A549 (cell line): Measurements from ENCODE around the gene MACROD1. TPM values are rescaled to one million over a fixed set of nuclear protein-coding genes. Genes with fewer than 3 reads are reported as not detected.
"Not testable (repeated sequence)": the region's sequence is repeated elsewhere in the genome, so short reads cannot be mapped to it uniquely, and the experiment has no call there.

Experiments used
- ATAC-seq, 2 experiments: fragments of 200-7000 bp in 1 of 2; fragments of >200 bp in 1 of 2; cut with Nextera tagmentation in 1 of 2; cut with Tn5 transposase in 1 of 2; 3 replicates each; pipeline versions ENCODE4 v1.8.0 to v1.9.1; 2018 to 2020; ENCODE audit warnings: mild to moderate bottlenecking in 1 of 2, moderate library complexity in 1 of 2
- CTCF ChIA-PET: fragments of 300-600 bp; sonication (Branson Sonifier 250); formaldehyde crosslinking; extraction: SDS; loops from one replicate; lab custom pipeline; 2021; ENCODE audit warnings: antibody characterized with exemption, inconsistent platforms; lab: Yijun Ruan, JAX
- POLR2A ChIA-PET: fragments of 350-600 bp; formaldehyde crosslinking; extraction: SDS; loops from one replicate; lab custom pipeline; 2021; ENCODE audit warnings: antibody characterized with exemption, inconsistent platforms; lab: Yijun Ruan, JAX
- DNase-seq, 2 experiments: peaks; one replicate each; pipeline versions ENCODE4 v3.0.0 to v3.0.0-alpha.2; 2011 to 2016; ENCODE audit warnings: low read depth in 1 of 2, low spot score in 1 of 2
- FAIRE-seq: peaks from 2 replicates; lab custom pipeline; 2011; peaks lifted over from hg19 to GRCh38; lab: Jason Lieb, UNC
- H3K27ac ChIP-seq, 2 experiments: fragments of >200 bp; sonication (Bioruptor Twin); formaldehyde crosslinking; 3 replicates each; pipeline ENCODE4 v1.5.1; 2016 to 2017
- H3K4me1 ChIP-seq: fragments of >200 bp; sonication (Bioruptor Twin); formaldehyde crosslinking; 3 replicates; pipeline ENCODE4 v1.6.1; 2016
- H3K4me2 ChIP-seq: fragments of >200 bp; sonication (Bioruptor Twin); formaldehyde crosslinking; 3 replicates; pipeline ENCODE4 v1.6.1; 2016
- H3K4me3 ChIP-seq: fragments of >200 bp; sonication (Bioruptor Twin); formaldehyde crosslinking; 3 replicates; pipeline ENCODE4 v1.5.1; 2016
- H3K9me3 ChIP-seq: fragments of >200 bp; sonication (Bioruptor Twin); formaldehyde crosslinking; 3 replicates; pipeline ENCODE4 v1.6.1; 2016
- BHLHE40 ChIP-seq: IDR thresholded peaks from 2 replicates; pipeline ENCODE4 v1.6.1; 2012; ENCODE audit warnings: low read depth, low read length, inconsistent platforms
- CBX8 ChIP-seq: fragments of 200-600 bp; sonication (generic); IDR thresholded peaks from 2 replicates; pipeline ENCODE4 v1.6.1; 2016
- CHD2 ChIP-seq: fragments of 150-350 bp; IDR thresholded peaks from 2 replicates; pipeline ENCODE4 v1.6.1; 2014; ENCODE audit warnings: low read length; ENCODE audit not compliant: partially characterized antibody
- CHD4 ChIP-seq: fragments of 200-600 bp; sonication (generic); IDR thresholded peaks from 2 replicates; pipeline ENCODE4 v1.6.1; 2016; ENCODE audit warnings: antibody characterized with exemption, mild to moderate bottlenecking, borderline replicate concordance
- E2F6 ChIP-seq: IDR thresholded peaks from 2 replicates; pipeline ENCODE4 v1.6.1; 2012; ENCODE audit warnings: low read depth, borderline replicate concordance
- GATA3 ChIP-seq: IDR thresholded peaks from 2 replicates; pipeline ENCODE4 v1.6.1; 2012; ENCODE audit warnings: borderline replicate concordance
- HOXB5 ChIP-seq: fragments of 250-450 bp; sonication (Bioruptor Pico); IDR thresholded peaks from 2 replicates; pipeline ENCODE4 v1.5.0; 2020; ENCODE audit warnings: mild to moderate bottlenecking, moderate library complexity
- KDM1A ChIP-seq: fragments of 200-600 bp; sonication (generic); IDR thresholded peaks from 2 replicates; pipeline ENCODE4 v1.6.1; 2016; ENCODE audit warnings: low read depth, mild to moderate bottlenecking
- MAZ ChIP-seq: fragments of 150-350 bp; IDR thresholded peaks from 2 replicates; pipeline ENCODE4 v1.6.1; 2014; ENCODE audit warnings: antibody characterized with exemption, low read depth, low read length, borderline replicate concordance
- NR3C1 ChIP-seq: fragments of >200 bp; sonication (Bioruptor Twin); formaldehyde crosslinking; IDR thresholded peaks from 3 replicates; pipeline ENCODE4 v1.6.1; 2017
- PHF8 ChIP-seq: fragments of 200-600 bp; sonication (generic); IDR thresholded peaks from 2 replicates; pipeline ENCODE4 v1.6.1; 2016; ENCODE audit warnings: low read depth, mild to moderate bottlenecking, antibody characterized with exemption, moderate library complexity, borderline replicate concordance
- RCOR1 ChIP-seq: fragments of 150-350 bp; IDR thresholded peaks from 2 replicates; pipeline ENCODE4 v1.6.1; 2014; ENCODE audit warnings: antibody characterized with exemption, low read length, low read depth
- RNF2 ChIP-seq: fragments of 200-600 bp; sonication (generic); IDR thresholded peaks from 2 replicates; pipeline ENCODE4 v1.6.1; 2016; ENCODE audit warnings: low read depth, mild to moderate bottlenecking, antibody characterized with exemption, moderate library complexity, borderline replicate concordance
- SREBF2 ChIP-seq: fragments of 450-650 bp; IDR thresholded peaks from 2 replicates; pipeline ENCODE4 v1.6.1; 2014; ENCODE audit warnings: mild to moderate bottlenecking, moderate library complexity
- ZFP36 ChIP-seq: fragments of 450-650 bp; IDR thresholded peaks from 2 replicates; pipeline ENCODE4 v1.6.1; 2014; ENCODE audit warnings: borderline replicate concordance; ENCODE audit not compliant: partially characterized antibody
- ZSCAN20 ChIP-seq: fragments of 250-450 bp; sonication (Bioruptor Pico); IDR thresholded peaks from 2 replicates; pipeline ENCODE4 v1.8.0; 2022; ENCODE audit warnings: mild to moderate bottlenecking, moderate library complexity
- WGBS: methylation state at CpG from one replicate; pipeline ENCODE4 v1.1.6; 2017; ENCODE audit errors: missing lambda C conversion rate; 5-methylcytosine and 5-hydroxymethylcytosine counted together
- polyA plus RNA-seq, 4 experiments: library from polyadenylated mRNA; depleted of rRNA in 3 of 4; stranded (reverse); fragments of >200 nt; fragmentation: RNase III in 1 of 4; extraction: RNeasy Plus Mini Kit Qiagen cat#74134 plus additional on column Dnase treatment in 1 of 4; gene quantifications; 2 replicates in 3 of 4; 3 replicates in 1 of 4; pipeline ENCODE4 v1.2.3, GENCODE V29; 2011 to 2017
- TF ChIP-seq, protein P1 (sequence below): fragments of 250-450 bp; sonication (Bioruptor Pico); IDR thresholded peaks from 2 replicates; pipeline ENCODE4 v1.5.0; 2021; ENCODE audit warnings: mild to moderate bottlenecking, moderate library complexity, borderline replicate concordance

MACROD1 gene
- polyA plus RNA-seq, 2 of the 4 experiments (the other 2 are of a cell fraction) = 15.1 to 16.6 TPM

GRCh38 chr11:64163951-64164350, 2.0 kb downstream of the MACROD1 start:
- H3K4me3 ChIP-seq = no peak overlapping the region
- 95% methylated on average over 5 of the region's 5 CpGs for WGBS
- ChIA-PET POLR2A (interaction anchor here (1.1 to 4.0 kb wide), 2 partner anchors 11 to 21 kb away, joined by 3 to 22 read pairs; partner anchors contain the start of gene STIP1), CTCF (interaction anchor here (0.9 to 5.7 kb wide), 5 partner anchors 13 to 218 kb away, joined by 3 to 68 read pairs (median 5); partner anchors contain the start of gene STIP1)
- H3K27ac ChIP-seq = no peak overlapping the region
- no peaks in the 10 kb centered on the region for H3K9me3 ChIP-seq
- FAIRE-seq (no peak), DNase-seq (no peak), ATAC-seq (no peak)
- TF ChIP-seq RCOR1 = no peak
- no peak for TF ChIP-seq MAZ
- TF ChIP-seq ZFP36 = no peak
- TF ChIP-seq RNF2 = no peak
- no peak for TF ChIP-seq PHF8
- TF ChIP-seq ZSCAN20 (CRISPR knock-in tag) = no peak
- TF ChIP-seq CBX8 = no peak
- TF ChIP-seq SREBF2 = no peak
- no peak for TF ChIP-seq GATA3
- TF ChIP-seq HOXB5 (CRISPR knock-in tag) = no peak
- TF ChIP-seq NR3C1 = no peak
- no peak for TF ChIP-seq BHLHE40
- TF ChIP-seq, protein P1, sequence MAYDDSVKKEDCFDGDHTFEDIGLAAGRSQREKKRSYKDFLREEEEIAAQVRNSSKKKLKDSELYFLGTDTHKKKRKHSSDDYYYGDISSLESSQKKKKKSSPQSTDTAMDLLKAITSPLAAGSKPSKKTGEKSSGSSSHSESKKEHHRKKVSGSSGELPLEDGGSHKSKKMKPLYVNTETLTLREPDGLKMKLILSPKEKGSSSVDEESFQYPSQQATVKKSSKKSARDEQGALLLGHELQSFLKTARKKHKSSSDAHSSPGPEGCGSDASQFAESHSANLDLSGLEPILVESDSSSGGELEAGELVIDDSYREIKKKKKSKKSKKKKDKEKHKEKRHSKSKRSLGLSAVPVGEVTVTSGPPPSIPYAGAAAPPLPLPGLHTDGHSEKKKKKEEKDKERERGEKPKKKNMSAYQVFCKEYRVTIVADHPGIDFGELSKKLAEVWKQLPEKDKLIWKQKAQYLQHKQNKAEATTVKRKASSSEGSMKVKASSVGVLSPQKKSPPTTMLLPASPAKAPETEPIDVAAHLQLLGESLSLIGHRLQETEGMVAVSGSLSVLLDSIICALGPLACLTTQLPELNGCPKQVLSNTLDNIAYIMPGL = no peak
- TF ChIP-seq CHD2 = no peak
- TF ChIP-seq E2F6 = no peak
- no peak for TF ChIP-seq CHD4
- H3K4me2 ChIP-seq = no peak overlapping the region
- H3K4me1 ChIP-seq = peaks cover 14% of the 10 kb centered on the region

GRCh38 chr11:64162769-64163168, 3.1 kb downstream of the MACROD1 start:
- WGBS = 92% methylated on average over 16 of the region's 16 CpGs

GRCh38 chr11:64161037-64161436, 4.9 kb downstream of the MACROD1 start:
- ChIA-PET CTCF (interaction anchor here (1.4 to 5.7 kb wide), 2 partner anchors 10 to 124 kb away, joined by 3 to 68 read pairs; no protein-coding TSS in a partner anchor), POLR2A (no interaction called here)
- WGBS = 94% methylated on average over 10 of the region's 10 CpGs
- TF ChIP-seq SREBF2 (no peak), KDM1A (peak; percentile 68; the same call in 1 of the 2 replicates)
- no peak overlapping the region for H3K4me3 ChIP-seq
- no peak overlapping the region for H3K4me2 ChIP-seq
- DNase-seq (no peak), FAIRE-seq (no peak), ATAC-seq (no peak)
- peaks cover 7% of the 10 kb centered on the region for H3K4me1 ChIP-seq
- no peak overlapping the region for H3K27ac ChIP-seq
- H3K9me3 ChIP-seq = no peaks in the 10 kb centered on the region

More at GRCh38 chr11:64162769-64163168, 3.1 kb downstream of the MACROD1 start:
- not testable (repeated sequence) for H3K27ac ChIP-seq, H3K4me3 ChIP-seq, DNase-seq, H3K4me2 ChIP-seq, H3K9me3 ChIP-seq, FAIRE-seq, ATAC-seq
- peaks cover 14% of the 10 kb centered on the region for H3K4me1 ChIP-seq
- POLR2A ChIA-PET = interaction anchor here (1.1 to 4.0 kb wide), 2 partner anchors 10 to 23 kb away, joined by 3 to 22 read pairs; partner anchors contain the start of gene STIP1
- CTCF ChIA-PET = interaction anchor here (0.7 to 5.7 kb wide), 5 partner anchors 8 to 326 kb away, joined by 3 to 68 read pairs (median 5); no protein-coding TSS in a partner anchor
